Smooth muscle cell (in vitro differentiated cells): ENCODE results near the gene PSRC1. TPM values are rescaled to one million over a fixed set of nuclear protein-coding genes. Genes with fewer than 3 reads are reported as not detected.

Experiments
- DNase-seq: peaks from one replicate; lab custom pipeline; 2025; ENCODE audit not compliant: unreplicated experiment; lab: John Stamatoyannopoulos, UW
- H2AFZ ChIP-seq: fragments of 200-600 bp; sonication (generic); 2 replicates; pipeline ENCODE4 v1.6.0; 2016; ENCODE audit warnings: antibody characterized with exemption, low read depth, mild to moderate bottlenecking
- H3F3A ChIP-seq: fragments of 200-600 bp; sonication (generic); 2 replicates; pipeline ENCODE4 v1.6.0; 2017; ENCODE audit warnings: antibody characterized with exemption, low read depth
- H3K27ac ChIP-seq: fragments of 200-600 bp; sonication (generic); 2 replicates; pipeline ENCODE4 v1.5.1; 2016; ENCODE audit warnings: low read depth, mild to moderate bottlenecking
- H3K27me3 ChIP-seq: fragments of 200-600 bp; sonication (generic); 2 replicates; pipeline ENCODE4 v1.6.1; 2016; ENCODE audit warnings: low read depth, mild to moderate bottlenecking
- H3K36me3 ChIP-seq: fragments of 200-600 bp; sonication (generic); 2 replicates; pipeline ENCODE4 v1.5.1; 2016; ENCODE audit warnings: low read depth
- H3K4me1 ChIP-seq: fragments of 200-600 bp; sonication (generic); 2 replicates; pipeline ENCODE4 v1.5.1; 2016; ENCODE audit warnings: low read depth
- H3K4me2 ChIP-seq: fragments of 200-600 bp; sonication (generic); 2 replicates; pipeline ENCODE4 v1.6.0; 2016; ENCODE audit warnings: mild to moderate bottlenecking
- H3K4me3 ChIP-seq: fragments of 200-600 bp; sonication (generic); 2 replicates; pipeline ENCODE4 v1.5.1; 2016; ENCODE audit warnings: mild to moderate bottlenecking
- H3K79me2 ChIP-seq: fragments of 200-600 bp; sonication (generic); 2 replicates; pipeline ENCODE4 v1.6.0; 2016; ENCODE audit warnings: low read depth, mild to moderate bottlenecking
- H3K9ac ChIP-seq: fragments of 200-600 bp; sonication (generic); 2 replicates; pipeline ENCODE4 v1.6.0; 2016; ENCODE audit warnings: low read depth
- H3K9me3 ChIP-seq: fragments of 200-600 bp; sonication (generic); replicated peaks from 2 replicates; pipeline ENCODE4 v1.5.1; 2016; ENCODE audit warnings: low read depth
- H4K20me1 ChIP-seq: fragments of 200-600 bp; sonication (generic); 2 replicates; pipeline ENCODE4 v1.6.0; 2016; ENCODE audit warnings: low read depth
- WGBS: methylation state at CpG from one replicate; pipeline ENCODE4 v1.1.7; 2016; ENCODE audit warnings: low lambda C conversion rate; 5-methylcytosine and 5-hydroxymethylcytosine counted together
- polyA plus RNA-seq: library from polyadenylated mRNA; unstranded; fragments of >200 nt; fragmentation: Nextera tagmentation; extraction: Ambion mirVana; gene quantifications from 2 replicates; pipeline ENCODE4 v1.2.1, GENCODE V29; 2016
- total RNA-seq: library from RNA; depleted of rRNA; stranded (reverse); fragments of >200 nt; gene quantifications from 2 replicates; pipeline ENCODE4 v1.2.3, GENCODE V29; 2014
- TF ChIP-seq, protein P1 (sequence below): fragments of 200-600 bp; sonication (generic); IDR thresholded peaks from 2 replicates; pipeline ENCODE4 v1.5.1; 2017; ENCODE audit warnings: borderline replicate concordance, mild to moderate bottlenecking, antibody characterized with exemption; ENCODE audit not compliant: insufficient read depth, poor library complexity, severe bottlenecking

PSRC1 gene
- total and polyA plus RNA-seq, 2 experiments from 2014 or later, result 5.5 to 10.8 TPM

DNA sequence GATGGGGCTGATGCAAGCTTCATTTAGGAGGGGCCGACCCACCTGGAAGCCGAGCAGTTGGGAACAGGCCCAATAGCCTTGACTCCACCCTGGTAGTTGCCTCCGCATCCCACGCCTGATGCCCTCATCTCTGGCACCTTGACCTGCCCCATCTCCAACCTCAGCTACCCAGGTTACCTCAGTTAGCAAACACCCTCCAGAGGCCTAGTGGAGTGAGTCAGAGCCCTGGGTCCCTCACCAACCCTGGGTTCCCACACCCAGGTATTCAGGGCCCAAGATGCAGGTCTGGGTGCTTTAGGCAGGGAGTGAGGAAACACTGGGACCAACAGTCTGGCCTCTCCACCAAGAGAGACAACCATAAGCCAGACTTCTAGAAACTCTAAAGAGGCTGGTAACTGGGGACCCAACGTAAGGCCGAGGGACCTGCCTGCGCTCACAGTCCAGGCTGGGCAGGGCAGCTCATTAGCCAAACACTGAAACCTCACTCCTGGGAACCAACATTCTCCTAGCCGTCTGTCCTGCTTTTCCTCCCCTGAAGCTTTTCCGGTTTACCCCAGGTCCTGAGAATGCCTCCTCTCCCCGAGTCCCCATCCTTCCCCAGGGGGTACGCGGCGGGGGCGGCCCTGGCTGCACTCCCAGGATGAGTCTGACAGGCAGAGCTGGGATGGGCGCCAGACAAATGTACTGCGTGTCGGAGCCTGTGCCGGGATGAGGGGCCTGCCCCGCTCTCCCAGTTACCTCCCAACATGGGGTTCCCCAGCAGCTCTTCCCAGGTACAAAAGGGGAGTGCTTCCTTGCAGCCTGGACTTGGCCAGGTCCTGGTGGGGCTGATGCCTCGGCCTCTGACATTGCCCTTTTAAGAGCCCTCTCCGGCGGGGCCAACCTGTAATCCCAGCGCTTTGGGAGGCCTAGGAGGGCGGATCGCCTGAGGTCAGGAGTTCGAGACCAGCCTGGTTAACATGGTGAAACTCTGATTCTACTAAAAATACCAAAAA, 42.5 kb downstream of the PSRC1 start:
- Histone ChIP-seq H3K79me2 (no peaks in the 10 kb centered on the region), H3K27ac (peak overlapping the region; percentile 47), H4K20me1 (no peaks in the 10 kb centered on the region), H2AFZ (no peak overlapping the region), H3K9ac (no peak overlapping the region), H3K4me2 (no peak overlapping the region), H3F3A (peaks cover 13% of the 10 kb centered on the region), H3K9me3 (no peaks in the 10 kb centered on the region), H3K27me3 (no peaks in the 10 kb centered on the region), H3K36me3 (peaks cover 14% of the 10 kb centered on the region), H3K4me1 (peaks cover 21% of the 10 kb centered on the region), H3K4me3 (no peak overlapping the region)
- TF ChIP-seq, protein P1, sequence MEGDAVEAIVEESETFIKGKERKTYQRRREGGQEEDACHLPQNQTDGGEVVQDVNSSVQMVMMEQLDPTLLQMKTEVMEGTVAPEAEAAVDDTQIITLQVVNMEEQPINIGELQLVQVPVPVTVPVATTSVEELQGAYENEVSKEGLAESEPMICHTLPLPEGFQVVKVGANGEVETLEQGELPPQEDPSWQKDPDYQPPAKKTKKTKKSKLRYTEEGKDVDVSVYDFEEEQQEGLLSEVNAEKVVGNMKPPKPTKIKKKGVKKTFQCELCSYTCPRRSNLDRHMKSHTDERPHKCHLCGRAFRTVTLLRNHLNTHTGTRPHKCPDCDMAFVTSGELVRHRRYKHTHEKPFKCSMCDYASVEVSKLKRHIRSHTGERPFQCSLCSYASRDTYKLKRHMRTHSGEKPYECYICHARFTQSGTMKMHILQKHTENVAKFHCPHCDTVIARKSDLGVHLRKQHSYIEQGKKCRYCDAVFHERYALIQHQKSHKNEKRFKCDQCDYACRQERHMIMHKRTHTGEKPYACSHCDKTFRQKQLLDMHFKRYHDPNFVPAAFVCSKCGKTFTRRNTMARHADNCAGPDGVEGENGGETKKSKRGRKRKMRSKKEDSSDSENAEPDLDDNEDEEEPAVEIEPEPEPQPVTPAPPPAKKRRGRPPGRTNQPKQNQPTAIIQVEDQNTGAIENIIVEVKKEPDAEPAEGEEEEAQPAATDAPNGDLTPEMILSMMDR, result no peak
- no peak for DNase-seq
- WGBS, result 54% methylated on average over 26 of the region's 26 CpGs

DNA sequence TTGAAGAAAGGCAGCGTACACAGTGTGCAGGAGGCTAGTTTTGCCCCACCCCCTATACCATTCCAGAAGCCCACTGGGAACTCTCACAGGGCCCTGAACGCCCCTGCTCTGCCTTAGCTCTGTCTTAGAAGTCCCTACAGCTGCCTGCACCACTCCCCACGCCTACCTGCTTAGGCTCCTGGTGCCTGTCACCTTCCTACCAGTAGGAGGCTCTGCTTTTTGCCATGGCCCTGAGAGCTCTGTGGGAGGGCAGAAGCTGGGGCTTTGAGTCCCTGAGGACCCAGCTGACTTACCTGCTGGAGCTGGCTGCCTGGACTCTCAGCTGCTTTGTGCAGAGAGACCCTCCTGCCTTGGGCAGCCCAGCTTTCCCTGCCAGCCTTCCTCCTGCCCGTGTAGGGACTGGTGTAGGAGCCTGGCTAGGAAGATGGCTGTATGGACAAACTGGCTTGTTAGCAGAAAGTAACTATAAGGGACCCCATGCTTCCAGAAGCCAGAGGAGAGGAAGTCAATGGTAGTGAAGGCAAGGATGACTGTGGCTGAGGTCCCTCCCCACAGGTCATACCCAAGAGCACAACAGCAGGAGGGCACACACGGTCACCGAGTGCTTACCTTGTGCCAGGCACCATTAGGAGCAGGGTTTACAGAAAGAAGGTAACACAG, 43.4 kb downstream of the PSRC1 start:
- peaks cover 18% of the 10 kb centered on the region for H3K36me3 ChIP-seq
- 73% methylated on average over 6 of the region's 6 CpGs for WGBS
- H3F3A ChIP-seq, result peaks cover 20% of the 10 kb centered on the region
- no peak overlapping the region for H2AFZ ChIP-seq
- H3K9me3 ChIP-seq, result no peaks in the 10 kb centered on the region
- H3K27ac ChIP-seq, result peak overlapping the region; percentile 40
- H3K4me2 ChIP-seq, result no peak overlapping the region
- no peak for DNase-seq
- H3K4me3 ChIP-seq, result no peak overlapping the region
- H3K79me2 ChIP-seq, result no peaks in the 10 kb centered on the region
- H4K20me1 ChIP-seq, result peaks cover 5% of the 10 kb centered on the region
- H3K4me1 ChIP-seq, result peaks cover 21% of the 10 kb centered on the region
- TF ChIP-seq, protein P1, result peak; percentile 55
- H3K27me3 ChIP-seq, result no peaks in the 10 kb centered on the region
- H3K9ac ChIP-seq, result no peak overlapping the region

DNA sequence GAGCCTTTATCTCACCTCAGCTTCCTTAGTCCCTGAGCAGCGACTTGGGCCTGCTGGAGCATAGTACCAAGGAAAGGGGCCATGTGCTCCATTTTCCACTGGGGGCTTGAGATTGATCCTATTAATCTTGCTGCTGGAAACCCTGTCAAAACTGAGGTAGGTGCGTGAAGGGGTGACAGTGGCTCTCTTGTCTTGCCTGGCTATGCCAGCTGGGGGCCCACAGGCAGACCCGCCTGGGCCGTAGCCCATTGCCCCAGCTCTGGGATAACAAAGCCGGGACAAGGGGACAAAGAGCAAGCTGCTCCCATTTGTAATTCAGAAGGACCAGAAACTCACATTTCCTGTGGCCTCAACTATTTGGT, 43.9 kb downstream of the PSRC1 start:
- no peak overlapping the region for H2AFZ ChIP-seq
- H3K9ac ChIP-seq, result no peak overlapping the region
- H3K27ac ChIP-seq, result peak overlapping the region; percentile 40
- H3K9me3 ChIP-seq, result no peaks in the 10 kb centered on the region
- H3K4me2 ChIP-seq, result no peak overlapping the region
- no peak overlapping the region for H3K4me3 ChIP-seq
- no peaks in the 10 kb centered on the region for H3K27me3 ChIP-seq
- H3K36me3 ChIP-seq, result peaks cover 22% of the 10 kb centered on the region
- WGBS, result 76% methylated on average over 5 of the region's 5 CpGs
- peaks cover 20% of the 10 kb centered on the region for H3F3A ChIP-seq
- TF ChIP-seq, protein P1, result no peak
- H3K79me2 ChIP-seq, result no peaks in the 10 kb centered on the region
- H4K20me1 ChIP-seq, result peaks cover 7% of the 10 kb centered on the region
- peaks cover 21% of the 10 kb centered on the region for H3K4me1 ChIP-seq
- DNase-seq, result no peak
